ENCODE results near the gene H2BK1. TPM values are rescaled to one million over a fixed set of nuclear protein-coding genes. Genes with fewer than 3 reads are reported as not detected.

The H2BK1 gene
- total RNA-seq, 2 donors from 2014 or later = 3.0 TPM; not detected in 1

DNA sequence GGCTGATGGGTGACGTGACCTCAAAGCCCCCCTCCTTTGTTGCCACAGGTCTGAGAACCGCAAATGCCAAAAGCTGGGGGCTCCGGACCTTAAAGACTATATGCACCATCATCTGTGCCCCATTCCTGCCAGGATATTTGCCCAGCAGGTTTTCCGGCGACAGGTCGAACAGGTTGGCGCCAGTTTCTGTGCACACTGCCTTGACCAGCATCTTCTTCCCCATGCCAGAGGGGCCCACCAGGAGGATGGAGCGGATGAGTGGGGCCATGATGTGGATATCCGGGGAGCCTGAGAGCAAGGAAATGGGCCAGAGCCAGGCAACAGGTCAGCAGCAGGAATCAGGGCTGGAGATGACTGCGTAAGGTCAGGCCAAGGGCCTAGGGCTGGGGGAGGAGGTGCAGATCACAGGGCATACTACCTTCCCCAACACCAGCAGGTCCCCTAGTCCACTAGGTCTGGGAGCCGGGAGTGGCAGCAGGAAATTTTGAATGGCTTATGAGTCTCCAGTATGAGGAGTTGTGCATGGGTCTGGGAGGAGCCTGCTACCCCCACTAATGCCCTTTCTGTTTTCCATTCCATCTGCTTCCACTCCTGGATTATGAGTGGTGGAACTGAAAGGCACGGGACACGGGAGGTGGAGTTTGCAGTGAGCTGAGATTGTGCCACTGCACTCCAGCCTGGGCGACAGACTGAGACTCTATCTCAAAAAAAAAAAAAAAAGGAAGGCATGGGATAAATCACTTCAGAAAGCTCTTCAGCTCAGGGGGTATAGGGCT, 16.9 kb downstream of the H2BK1 start:
- Histone ChIP-seq H3K4me3 (no peak overlapping the region), H3K36me3 (no peaks in the 10 kb centered on the region), H3K27ac (no peak overlapping the region), H3K9me3 (no peaks in the 10 kb centered on the region), H3K4me1 (replicated peaks) (no peaks in the 10 kb centered on the region), H3K27me3 (replicated peaks; ENCODE audit: insufficient read depth) (no peaks in the 10 kb centered on the region)
- no peak for DNase-seq (ENCODE audit: low spot score)
- WGBS = 89% methylated on average over 14 of the region's 14 CpGs
- intact Hi-C loops (cut with DNase I) = no loop called here
- TF ChIP-seq POLR2AphosphoS5 (IDR thresholded peaks at IDR 0.05) = no peak
- TF ChIP-seq, protein P1, sequence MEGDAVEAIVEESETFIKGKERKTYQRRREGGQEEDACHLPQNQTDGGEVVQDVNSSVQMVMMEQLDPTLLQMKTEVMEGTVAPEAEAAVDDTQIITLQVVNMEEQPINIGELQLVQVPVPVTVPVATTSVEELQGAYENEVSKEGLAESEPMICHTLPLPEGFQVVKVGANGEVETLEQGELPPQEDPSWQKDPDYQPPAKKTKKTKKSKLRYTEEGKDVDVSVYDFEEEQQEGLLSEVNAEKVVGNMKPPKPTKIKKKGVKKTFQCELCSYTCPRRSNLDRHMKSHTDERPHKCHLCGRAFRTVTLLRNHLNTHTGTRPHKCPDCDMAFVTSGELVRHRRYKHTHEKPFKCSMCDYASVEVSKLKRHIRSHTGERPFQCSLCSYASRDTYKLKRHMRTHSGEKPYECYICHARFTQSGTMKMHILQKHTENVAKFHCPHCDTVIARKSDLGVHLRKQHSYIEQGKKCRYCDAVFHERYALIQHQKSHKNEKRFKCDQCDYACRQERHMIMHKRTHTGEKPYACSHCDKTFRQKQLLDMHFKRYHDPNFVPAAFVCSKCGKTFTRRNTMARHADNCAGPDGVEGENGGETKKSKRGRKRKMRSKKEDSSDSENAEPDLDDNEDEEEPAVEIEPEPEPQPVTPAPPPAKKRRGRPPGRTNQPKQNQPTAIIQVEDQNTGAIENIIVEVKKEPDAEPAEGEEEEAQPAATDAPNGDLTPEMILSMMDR (IDR thresholded peaks at IDR 0.05) = no peak
- no peak for TF ChIP-seq POLR2A (IDR thresholded peaks at IDR 0.05)

DNA sequence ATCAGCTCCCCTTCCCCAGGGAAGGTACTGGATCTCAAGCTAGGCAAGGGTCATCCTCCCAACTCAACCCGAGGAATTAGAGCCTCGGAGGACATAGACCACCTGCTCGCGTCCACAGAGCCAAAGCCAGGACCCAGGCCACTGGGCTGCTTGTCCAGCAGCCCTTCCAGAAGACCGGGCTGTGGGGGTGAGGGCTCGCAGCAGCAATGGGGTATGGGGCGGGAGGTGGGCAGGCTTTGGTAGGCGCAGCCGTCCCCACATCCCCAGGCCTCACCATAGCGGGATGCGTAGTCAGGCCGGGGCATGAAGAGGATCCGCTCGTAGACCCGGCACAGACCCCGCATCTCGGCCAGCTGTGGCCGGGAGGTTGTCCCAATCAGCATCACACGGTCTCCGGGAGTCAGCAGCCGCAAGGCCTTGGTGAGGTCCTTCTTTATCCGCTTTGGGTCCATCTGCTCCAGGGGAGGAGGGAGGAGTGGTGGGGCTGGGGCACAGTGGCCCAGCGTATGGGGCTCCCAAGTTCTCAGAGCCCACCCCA, 18.2 kb downstream of the H2BK1 start:
- intact Hi-C loops (cut with DNase I) = no loop called here
- Histone ChIP-seq H3K36me3 (no peaks in the 10 kb centered on the region), H3K4me3 (no peak overlapping the region), H3K27me3 (replicated peaks; ENCODE audit: insufficient read depth) (no peaks in the 10 kb centered on the region), H3K9me3 (no peaks in the 10 kb centered on the region), H3K4me1 (replicated peaks) (no peaks in the 10 kb centered on the region), H3K27ac (no peak overlapping the region)
- WGBS = 95% methylated on average over 23 of the region's 23 CpGs
- TF ChIP-seq, protein P1 (IDR thresholded peaks at IDR 0.05) = no peak
- no peak for TF ChIP-seq POLR2AphosphoS5 (IDR thresholded peaks at IDR 0.05)
- TF ChIP-seq POLR2A (IDR thresholded peaks at IDR 0.05) = no peak
- DNase-seq (ENCODE audit: low spot score) = no peak

DNA sequence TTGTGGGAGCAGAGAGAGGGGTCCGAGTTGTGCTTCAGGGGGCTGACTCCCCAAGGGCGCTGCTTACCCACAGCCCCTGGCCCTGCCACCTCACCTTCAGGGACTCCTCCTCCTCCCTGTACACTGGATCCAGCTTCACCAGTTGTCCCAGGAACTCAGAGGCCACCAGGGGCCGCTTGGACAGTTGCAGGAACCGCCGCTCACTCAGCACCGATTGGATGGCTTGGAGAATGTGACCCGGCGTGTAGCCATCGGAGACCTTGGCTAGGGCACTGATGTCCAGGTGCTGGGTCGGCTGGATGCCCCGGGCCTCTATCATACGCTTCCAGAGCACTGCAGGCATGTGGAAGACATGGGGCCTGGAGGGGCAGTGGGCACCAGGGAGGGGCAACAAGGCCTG, 18.7 kb downstream of the H2BK1 start:
- no peak for DNase-seq (ENCODE audit: low spot score)
- Histone ChIP-seq H3K4me3 (no peak overlapping the region), H3K9me3 (no peaks in the 10 kb centered on the region), H3K27ac (no peak overlapping the region), H3K36me3 (no peaks in the 10 kb centered on the region), H3K4me1 (replicated peaks) (no peaks in the 10 kb centered on the region), H3K27me3 (replicated peaks; ENCODE audit: insufficient read depth) (no peaks in the 10 kb centered on the region)
- intact Hi-C loops (cut with DNase I) = no loop called here
- TF ChIP-seq, protein P1 (IDR thresholded peaks at IDR 0.05) = no peak
- TF ChIP-seq POLR2AphosphoS5 (IDR thresholded peaks at IDR 0.05) = no peak
- TF ChIP-seq POLR2A (IDR thresholded peaks at IDR 0.05) = no peak
- 78% methylated on average over 9 of the region's 12 CpGs for WGBS

DNA sequence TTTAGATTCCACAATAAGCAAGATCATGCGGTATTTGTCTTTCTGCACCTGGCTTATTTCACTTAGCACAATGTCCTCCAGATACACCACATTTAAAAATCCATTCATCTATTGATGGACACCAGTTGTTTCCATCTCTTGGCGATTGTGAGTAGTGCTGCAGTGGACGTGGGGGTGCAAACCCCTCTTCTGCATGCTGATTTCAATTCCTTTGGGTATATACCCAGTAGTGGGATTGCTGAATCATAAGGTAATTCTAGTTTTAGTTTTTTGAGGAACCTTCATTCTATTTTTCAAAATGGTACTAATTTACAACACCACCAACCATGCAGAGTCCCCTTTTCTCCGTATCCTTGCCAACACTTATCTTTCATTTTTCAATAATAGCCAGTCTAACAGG, 21.2 kb downstream of the H2BK1 start:
- TF ChIP-seq POLR2AphosphoS5 (IDR thresholded peaks at IDR 0.05) = no peak
- TF ChIP-seq, protein P1 (IDR thresholded peaks at IDR 0.05) = no peak
- TF ChIP-seq POLR2A (IDR thresholded peaks at IDR 0.05) = no peak
- no peak overlapping the region for H3K4me3 ChIP-seq
- no peaks in the 10 kb centered on the region for H3K27me3 ChIP-seq (replicated peaks; ENCODE audit: insufficient read depth)
- no peaks in the 10 kb centered on the region for H3K36me3 ChIP-seq
- no peaks in the 10 kb centered on the region for H3K4me1 ChIP-seq (replicated peaks)
- intact Hi-C loops (cut with DNase I) = no loop called here
- H3K27ac ChIP-seq = no peak overlapping the region
- H3K9me3 ChIP-seq = no peaks in the 10 kb centered on the region
- WGBS = 73% methylated on average over 4 of the region's 4 CpGs
- DNase-seq (ENCODE audit: low spot score) = no peak

DNA sequence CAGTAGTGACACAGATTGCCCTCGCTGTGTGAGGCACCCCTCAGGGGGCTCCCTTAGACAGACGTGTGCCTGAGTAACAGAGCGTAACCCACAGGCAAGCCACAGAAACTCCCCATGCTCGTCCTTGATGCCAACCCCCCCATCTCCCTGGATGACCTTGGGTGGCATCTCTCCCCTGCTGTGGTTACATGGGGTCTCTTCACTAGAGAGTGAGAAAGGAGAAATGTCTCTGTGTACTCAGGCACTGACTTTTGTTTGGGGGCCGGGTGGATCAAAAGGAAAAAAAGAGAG, 22.1 kb downstream of the H2BK1 start:
- H3K9me3 ChIP-seq = no peaks in the 10 kb centered on the region
- 61% methylated on average over 5 of the region's 5 CpGs for WGBS
- H3K27ac ChIP-seq = no peak overlapping the region
- no peak for DNase-seq (ENCODE audit: low spot score)
- no peaks in the 10 kb centered on the region for H3K27me3 ChIP-seq (replicated peaks; ENCODE audit: insufficient read depth)
- H3K4me1 ChIP-seq (replicated peaks) = no peaks in the 10 kb centered on the region
- intact Hi-C loops (cut with DNase I) = no loop called here
- H3K4me3 ChIP-seq = no peak overlapping the region
- no peak for TF ChIP-seq POLR2AphosphoS5 (IDR thresholded peaks at IDR 0.05)
- H3K36me3 ChIP-seq = no peaks in the 10 kb centered on the region
